HG03432 (cell line): ENCODE measurements around the gene SVIL.
"Not testable (repeated sequence)": the region's sequence is repeated elsewhere in the genome, so short reads cannot be mapped to it uniquely, and the experiment has no call there.

Experiments used
- ATAC-seq: cut with Tn5 transposase; IDR thresholded peaks from one replicate; pipeline ENCODE4 v1.9.1; 2021; ENCODE audit warnings: mild to moderate bottlenecking, moderate library complexity; ENCODE audit not compliant: unreplicated experiment

SVIL gene

GRCh38 chr10:29582769-29583168 is 52.0 kb downstream of the SVIL start:
- ATAC-seq = not testable (repeated sequence)

DNA sequence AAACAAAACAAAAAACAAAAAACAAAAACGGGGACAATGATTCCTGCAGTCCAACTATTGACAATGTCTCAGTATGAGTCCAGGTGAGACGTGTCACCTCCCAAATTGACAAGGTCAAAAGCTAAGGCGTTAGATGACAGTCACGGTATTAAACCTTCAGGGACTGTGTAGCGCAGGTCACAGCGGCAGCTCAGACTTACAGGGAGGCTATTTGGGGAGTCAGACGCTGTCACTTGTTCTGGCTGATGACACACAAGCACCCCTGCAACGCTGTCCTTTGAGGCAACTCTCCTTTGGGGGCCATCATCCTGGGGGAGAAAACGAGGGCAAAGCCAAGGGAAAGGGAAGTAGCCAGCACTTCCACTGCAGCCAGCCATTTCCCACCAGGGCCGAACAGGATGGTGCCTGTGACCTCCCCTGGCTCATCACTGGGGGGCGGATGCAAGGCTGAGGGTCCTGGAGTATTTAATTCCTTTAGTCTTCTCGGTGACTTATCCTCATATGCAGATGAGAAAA is 55.3 kb downstream of the SVIL start:
- ATAC-seq = no peak

DNA sequence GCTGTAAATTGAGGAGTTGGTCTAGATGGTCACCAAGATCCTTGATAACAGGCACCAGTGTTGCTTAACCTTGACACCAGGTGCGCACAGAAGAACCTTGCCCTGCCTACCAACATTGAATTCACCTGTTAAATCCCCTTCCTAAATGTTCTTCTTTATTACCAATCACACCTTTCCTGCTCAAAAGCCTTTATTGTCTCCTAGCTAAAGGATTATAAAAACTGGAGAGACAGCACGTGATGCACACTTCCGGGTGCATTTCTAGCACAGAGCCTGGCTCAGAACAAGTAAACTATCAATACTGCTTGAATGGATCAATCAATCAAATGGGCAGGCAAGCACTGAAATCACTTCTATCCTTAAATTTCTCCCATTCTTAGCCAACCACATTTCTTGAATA is 56.3 kb downstream of the SVIL start:
- ATAC-seq = no peak

DNA sequence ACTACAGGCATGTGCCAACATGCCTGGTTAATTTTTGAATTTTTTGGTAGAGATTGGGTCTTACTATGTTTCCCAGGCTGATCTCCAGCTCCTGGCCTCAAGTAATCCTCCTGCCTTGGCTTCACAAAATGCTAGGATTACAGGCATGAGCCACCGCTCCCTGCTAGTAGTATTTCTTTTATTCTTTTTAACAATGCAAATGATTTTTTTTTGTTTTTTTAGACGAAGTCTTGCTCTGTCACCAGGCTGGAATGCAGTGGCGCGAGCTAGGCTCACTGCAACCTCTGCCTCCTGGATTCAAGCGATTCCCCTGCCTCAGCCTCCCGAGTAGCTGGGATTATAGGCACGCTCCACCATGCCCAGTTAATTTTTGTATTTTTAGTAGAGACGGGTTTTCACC is 58.1 kb downstream of the SVIL start:
- ATAC-seq = no peak

DNA sequence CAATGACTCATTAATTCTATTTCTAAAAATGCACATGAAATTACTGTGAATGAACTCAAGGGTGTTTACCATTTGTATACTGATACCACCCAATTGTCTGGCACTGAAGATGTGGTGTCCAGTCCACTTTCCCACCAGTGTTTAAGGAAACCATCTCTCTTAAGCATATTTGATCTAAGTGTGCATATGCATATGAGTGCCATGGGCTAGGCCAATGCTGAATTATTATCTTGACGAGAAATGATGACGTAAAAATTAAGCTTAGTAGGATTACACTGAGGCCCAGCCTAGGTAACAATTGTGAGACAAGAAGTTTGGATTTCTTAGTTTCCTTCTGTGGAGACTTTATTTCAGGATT is 59.7 kb downstream of the SVIL start:
- ATAC-seq = no peak

GRCh38 chr10:29574212-29575097 is 60.3 kb downstream of the SVIL start:
- not testable (repeated sequence) for ATAC-seq

DNA sequence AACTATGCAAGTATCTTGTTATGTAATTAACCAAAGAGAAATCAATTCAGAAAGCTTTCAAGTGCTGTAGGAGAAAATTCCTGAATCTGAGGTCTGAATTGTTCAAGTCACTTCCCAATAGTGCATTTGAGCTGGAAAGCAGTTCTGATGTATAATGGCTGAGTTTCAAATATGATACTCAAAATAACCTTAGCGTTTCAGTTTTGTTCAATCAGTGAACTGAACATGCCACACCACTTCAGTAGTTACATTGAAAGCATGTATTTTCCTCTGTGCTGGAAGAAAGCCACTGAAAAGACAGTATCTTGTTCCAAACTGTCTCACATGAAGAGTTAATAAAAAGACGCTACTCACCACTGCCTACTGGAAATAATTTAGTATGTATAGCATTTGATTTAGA is 64.5 kb downstream of the SVIL start:
- not testable (repeated sequence) for ATAC-seq

DNA sequence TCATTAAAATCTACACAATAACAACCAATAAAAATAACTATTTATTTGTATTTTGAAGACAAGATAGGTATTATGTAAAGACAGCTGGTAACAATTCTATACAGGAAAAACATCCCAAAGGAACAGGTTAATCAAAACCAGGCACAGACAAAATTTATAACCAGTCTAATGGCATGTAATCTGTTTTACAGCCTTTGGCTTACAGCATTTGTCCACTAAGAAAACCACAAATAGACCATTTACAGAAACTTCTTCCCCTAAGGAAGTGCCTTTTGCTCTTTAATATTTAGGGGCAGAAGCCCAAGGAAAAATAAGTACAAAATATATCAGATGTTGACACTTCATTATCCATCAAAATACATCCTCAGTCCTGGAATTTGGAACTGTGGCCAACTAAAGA is 65.0 kb downstream of the SVIL start:
- no peak for ATAC-seq

DNA sequence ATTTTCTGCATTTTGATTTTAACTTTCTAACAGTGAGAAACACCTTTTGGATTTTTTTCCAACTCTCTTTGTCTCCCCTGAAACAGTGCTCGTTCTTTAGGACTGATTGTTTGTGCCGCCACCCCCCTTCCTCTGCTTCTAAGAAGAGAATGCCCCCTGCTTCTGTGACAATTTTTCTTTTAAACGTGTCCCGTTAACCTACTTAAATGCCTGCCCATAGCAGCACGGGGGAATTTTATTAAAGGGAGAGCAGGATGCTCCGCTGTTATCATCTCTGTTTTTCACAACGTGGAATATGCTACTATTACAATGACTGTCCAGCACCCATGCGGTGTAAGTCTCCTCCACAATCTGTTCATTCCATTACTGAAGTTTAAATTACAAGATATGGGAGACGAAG is 67.8 kb downstream of the SVIL start:
- no peak for ATAC-seq

- not testable (repeated sequence) for ATAC-seq
Observed at GRCh38 chr10:29566209-29566608, 68.6 kb downstream of the SVIL start.

GRCh38 chr10:29563420-29564035 is 71.2 kb downstream of the SVIL start:
- no peak for ATAC-seq

DNA sequence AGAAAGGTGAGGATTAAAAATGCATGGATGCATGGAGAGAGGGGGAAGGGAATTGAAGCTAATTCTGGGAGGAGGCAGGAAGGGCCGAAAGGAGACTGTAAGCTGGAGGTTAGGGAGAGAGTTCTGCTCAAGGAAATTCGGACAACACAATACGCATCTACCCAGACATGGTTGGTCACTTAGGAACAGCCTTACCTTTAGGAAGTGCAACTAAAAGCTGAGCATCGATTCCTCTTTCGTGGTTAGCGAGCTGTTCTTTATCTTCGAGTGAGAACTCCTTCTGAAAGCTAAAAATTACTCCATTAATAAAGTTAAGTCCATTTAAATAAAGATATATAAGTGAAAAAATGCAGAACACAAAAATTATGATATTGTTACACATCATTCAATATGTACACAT is 71.8 kb downstream of the SVIL start:
- ATAC-seq = not testable (repeated sequence)

- ATAC-seq = no peak
Observed at GRCh38 chr10:29559996-29560395, 74.8 kb downstream of the SVIL start.

GRCh38 chr10:29557665-29558064 is 77.1 kb downstream of the SVIL start:
- no peak for ATAC-seq

- no peak for ATAC-seq
Observed at GRCh38 chr10:29555746-29556481, 78.9 kb downstream of the SVIL start.

GRCh38 chr10:29555091-29555745 is 79.6 kb downstream of the SVIL start:
- no peak for ATAC-seq

DNA sequence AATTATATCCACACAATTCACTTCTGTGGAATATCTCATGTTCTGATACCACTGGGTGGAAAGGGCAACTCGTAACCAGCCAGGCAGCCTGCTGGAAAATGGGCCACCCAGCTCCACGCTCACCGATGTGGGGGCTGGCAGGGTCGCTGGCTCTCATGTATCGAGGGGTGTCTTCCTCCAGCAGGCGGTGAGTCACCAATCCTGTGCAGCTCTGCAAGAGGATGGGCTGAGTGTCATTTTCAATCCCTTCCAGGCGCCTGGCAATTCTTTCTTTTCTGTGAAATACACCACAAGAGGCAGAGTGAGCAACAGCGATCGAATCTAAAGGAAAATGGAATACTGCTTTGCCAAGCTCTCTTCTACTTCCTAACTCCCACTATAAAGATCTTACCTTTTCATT is 80.1 kb downstream of the SVIL start:
- ATAC-seq = no peak

- ATAC-seq = no peak
Observed at GRCh38 chr10:29553544-29554250, 81.1 kb downstream of the SVIL start.

- ATAC-seq = not testable (repeated sequence)
Observed at GRCh38 chr10:29553116-29553515, 81.7 kb downstream of the SVIL start.

DNA sequence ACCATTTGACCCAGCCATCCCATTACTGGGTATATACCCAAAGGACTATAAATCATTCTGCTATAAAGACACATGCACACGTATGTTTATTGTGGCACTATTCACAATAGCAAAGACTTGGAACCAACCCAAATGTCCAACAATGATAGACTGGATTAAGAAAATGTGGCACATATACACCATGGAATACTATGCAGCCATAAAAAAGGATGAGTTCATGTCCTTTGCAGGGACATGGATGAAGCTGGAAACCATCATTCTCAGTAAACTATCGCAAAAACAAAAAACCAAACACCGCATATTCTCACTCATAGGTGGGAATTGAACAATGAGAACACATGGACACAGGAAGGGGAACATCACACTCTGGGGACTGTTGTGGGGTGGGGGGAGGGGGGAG is 85.3 kb downstream of the SVIL start:
- ATAC-seq = not testable (repeated sequence)
